Uterus (tissue), 2 donors: ENCODE results near the gene SERPINB8.

Experiments
- CTCF ChIP-seq, 4 experiments: fragments of 200-600 bp in 2 of 4; fragments of 450-650 bp in 2 of 4; sonication (generic) in 2 of 4; IDR thresholded peaks; one replicate each; pipeline ENCODE4 v1.5.1; 2016 to 2019; ENCODE audit warnings: antibody characterized with exemption in 4 of 4, mild to moderate bottlenecking in 2 of 4, moderate library complexity in 1 of 4
- POLR2A ChIP-seq, 2 donors: fragments of 450-650 bp; IDR thresholded peaks; one replicate each; pipeline ENCODE4 v1.6.1; 2016; ENCODE audit warnings: antibody characterized with exemption in 2 of 2, mild to moderate bottlenecking in 1 of 2, moderate library complexity in 1 of 2

- no peak for TF ChIP-seq CTCF (IDR thresholded peaks at IDR 0.05)
- no peak for TF ChIP-seq POLR2A (IDR thresholded peaks at IDR 0.05)
Observed at GRCh38 chr18:64009305-64009704, 39.4 kb downstream of the SERPINB8 start.
